WTC11 (cell line): ENCODE measurements around the gene IL1RAPL1. TPM values are rescaled to one million over a fixed set of nuclear protein-coding genes. Genes with fewer than 3 reads are reported as not detected.
"Not testable (repeated sequence)": the region's sequence is repeated elsewhere in the genome, so short reads cannot be mapped to it uniquely, and the experiment has no call there.

ENCODE experiments used
- ATAC-seq: fragments of 200-7000 bp; cut with Tn5 transposase; 2 replicates; pipeline ENCODE4 v1.10.0; 2021; ENCODE audit warnings: mild to moderate bottlenecking, moderate library complexity
- CTCF ChIA-PET: fragments of 300-600 bp; sonication (Branson Sonifier 250); formaldehyde crosslinking; loops from one replicate; lab custom pipeline; 2021; ENCODE audit warnings: antibody characterized with exemption; lab: Charles Lee
- POLR2A ChIA-PET: fragments of 350-600 bp; sonication (Branson Sonifier 250); formaldehyde crosslinking; loops from one replicate; lab custom pipeline; 2021; ENCODE audit warnings: antibody characterized with exemption; lab: Charles Lee
- DNase-seq: peaks from one replicate; pipeline ENCODE4 v3.0.0; 2021; ENCODE audit warnings: low spot score
- H3K27ac Mint-ChIP-seq: 2 replicates; pipeline ENCODE4 v1.8.0; 2021; ENCODE audit warnings: mixed read lengths
- H3K27me3 Mint-ChIP-seq: 2 replicates; pipeline ENCODE4 v1.8.0; 2021; ENCODE audit warnings: low read depth, mild to moderate bottlenecking, moderate library complexity, mixed read lengths
- H3K36me3 Mint-ChIP-seq: 2 replicates; pipeline ENCODE4 v1.8.0; 2021; ENCODE audit warnings: mixed read lengths
- H3K4me1 Mint-ChIP-seq: 2 replicates; pipeline ENCODE4 v1.8.0; 2022; ENCODE audit warnings: mixed read lengths
- H3K4me3 Mint-ChIP-seq: 2 replicates; pipeline ENCODE4 v1.8.0; 2021; ENCODE audit warnings: mild to moderate bottlenecking, moderate library complexity, mixed read lengths
- H3K9me3 Mint-ChIP-seq: 2 replicates; pipeline ENCODE4 v1.8.0; 2021; ENCODE audit warnings: mixed read lengths
- EMX1 ChIP-seq: fragments of 250-450 bp; sonication (Bioruptor Pico); IDR thresholded peaks from 2 replicates; pipeline ENCODE4 v1.8.0; 2021; ENCODE audit warnings: mild to moderate bottlenecking
- KAT7 ChIP-seq: sonication (generic); formaldehyde crosslinking; IDR thresholded peaks from 2 replicates; pipeline ENCODE4 v1.8.1; 2023; ENCODE audit warnings: missing genetic modification reagents, mild to moderate bottlenecking, borderline replicate concordance
- NFYB ChIP-seq: sonication (generic); formaldehyde crosslinking; conservative IDR thresholded peaks from 2 replicates; pipeline ENCODE4 v1.8.0; 2022; ENCODE audit warnings: low read depth, missing genetic modification reagents
- OVOL2 ChIP-seq: fragments of 250-450 bp; sonication (Bioruptor Pico); IDR thresholded peaks from 2 replicates; pipeline ENCODE4 v1.9.0; 2021; ENCODE audit warnings: mild to moderate bottlenecking, borderline replicate concordance
- SMAD3 ChIP-seq: sonication (generic); formaldehyde crosslinking; IDR thresholded peaks from 2 replicates; pipeline ENCODE4 v1.8.0; 2022; ENCODE audit warnings: missing genetic modification reagents, mild to moderate bottlenecking, borderline replicate concordance
- TEAD1 ChIP-seq: sonication (generic); formaldehyde crosslinking; IDR thresholded peaks from 2 replicates; pipeline ENCODE4 v1.8.0; 2022; ENCODE audit warnings: mild to moderate bottlenecking, missing genetic modification reagents
- ZNF121 ChIP-seq: sonication (generic); formaldehyde crosslinking; IDR thresholded peaks from 2 replicates; pipeline ENCODE4 v1.8.0; 2023; ENCODE audit warnings: missing genetic modification reagents
- ZNF138 ChIP-seq: sonication (generic); formaldehyde crosslinking; conservative IDR thresholded peaks from 2 replicates; pipeline ENCODE4 v1.8.1; 2022; ENCODE audit warnings: mild to moderate bottlenecking, moderate library complexity, missing genetic modification reagents
- ZNF219 ChIP-seq: sonication (generic); formaldehyde crosslinking; IDR thresholded peaks from 2 replicates; pipeline ENCODE4 v1.8.0; 2023; ENCODE audit warnings: missing genetic modification reagents, mild to moderate bottlenecking, borderline replicate concordance
- ZNF396 ChIP-seq: fragments of 250-450 bp; sonication (Bioruptor Pico); IDR thresholded peaks from 2 replicates; pipeline ENCODE4 v1.8.0; 2021; ENCODE audit warnings: mild to moderate bottlenecking, moderate library complexity, borderline replicate concordance
- ZNF416 ChIP-seq: fragments of 250-450 bp; sonication (Bioruptor Pico); IDR thresholded peaks from 2 replicates; pipeline ENCODE4 v1.9.0; 2021; ENCODE audit warnings: mild to moderate bottlenecking, inconsistent platforms
- ZNF423 ChIP-seq: fragments of 250-450 bp; sonication (Bioruptor Pico); IDR thresholded peaks from 2 replicates; pipeline ENCODE4 v2.1.2; 2022; ENCODE audit warnings: mild to moderate bottlenecking, moderate library complexity
- total RNA-seq: library from RNA; stranded (reverse); gene quantifications from 3 replicates; pipeline ENCODE4 v1.2.3, GENCODE V29; 2021
- TF ChIP-seq, protein P1 (sequence below): sonication (generic); formaldehyde crosslinking; IDR thresholded peaks from 2 replicates; pipeline ENCODE4 v1.8.0; 2022; ENCODE audit warnings: mild to moderate bottlenecking, missing genetic modification reagents
- TF ChIP-seq, protein P2 (sequence below): sonication (generic); formaldehyde crosslinking; IDR thresholded peaks from 2 replicates; pipeline ENCODE4 v1.8.0; 2023; ENCODE audit warnings: missing genetic modification reagents
- TF ChIP-seq, protein P3 (sequence below): sonication (generic); formaldehyde crosslinking; IDR thresholded peaks from 2 replicates; pipeline ENCODE4 v1.8.1; 2022; ENCODE audit warnings: low read depth, missing genetic modification reagents, borderline replicate concordance
- TF ChIP-seq, protein P4 (sequence below): sonication (generic); formaldehyde crosslinking; IDR thresholded peaks from 2 replicates; pipeline ENCODE4 v1.8.1; 2023; ENCODE audit warnings: mild to moderate bottlenecking, moderate library complexity, missing genetic modification reagents
- TF ChIP-seq, protein P5 (sequence below): fragments of 250-450 bp; sonication (Bioruptor Pico); IDR thresholded peaks from 2 replicates; pipeline ENCODE4 v1.9.0; 2021; ENCODE audit warnings: mild to moderate bottlenecking
- TF ChIP-seq, protein P6 (sequence below): sonication (generic); formaldehyde crosslinking; IDR thresholded peaks from 2 replicates; pipeline ENCODE4 v1.8.1; 2022; ENCODE audit warnings: mild to moderate bottlenecking, missing genetic modification reagents, moderate library complexity, borderline replicate concordance

The IL1RAPL1 gene
- total RNA-seq, 1 experiment from 2014 or later = 0.13 TPM

DNA sequence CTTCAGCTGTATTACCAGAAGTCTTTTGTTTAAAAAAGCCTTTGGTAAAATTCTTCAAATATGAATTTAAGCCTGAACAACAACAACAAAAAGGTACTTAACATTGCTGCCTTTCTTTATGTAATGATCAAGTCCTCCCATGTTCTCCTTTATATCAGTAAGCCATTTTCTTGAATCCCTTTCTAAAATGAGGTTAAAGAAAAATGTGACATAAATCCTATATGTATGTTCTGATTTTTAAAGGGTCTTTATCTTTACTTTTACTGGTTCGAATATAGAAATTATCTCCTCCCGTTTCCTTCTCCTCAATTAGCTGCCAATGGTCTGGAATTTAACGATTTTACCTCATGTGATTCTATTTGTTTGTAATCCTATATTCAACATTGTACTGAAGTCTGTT lies 522.8 kb downstream of the IL1RAPL1 start (continued):
- TF ChIP-seq, protein P1, sequence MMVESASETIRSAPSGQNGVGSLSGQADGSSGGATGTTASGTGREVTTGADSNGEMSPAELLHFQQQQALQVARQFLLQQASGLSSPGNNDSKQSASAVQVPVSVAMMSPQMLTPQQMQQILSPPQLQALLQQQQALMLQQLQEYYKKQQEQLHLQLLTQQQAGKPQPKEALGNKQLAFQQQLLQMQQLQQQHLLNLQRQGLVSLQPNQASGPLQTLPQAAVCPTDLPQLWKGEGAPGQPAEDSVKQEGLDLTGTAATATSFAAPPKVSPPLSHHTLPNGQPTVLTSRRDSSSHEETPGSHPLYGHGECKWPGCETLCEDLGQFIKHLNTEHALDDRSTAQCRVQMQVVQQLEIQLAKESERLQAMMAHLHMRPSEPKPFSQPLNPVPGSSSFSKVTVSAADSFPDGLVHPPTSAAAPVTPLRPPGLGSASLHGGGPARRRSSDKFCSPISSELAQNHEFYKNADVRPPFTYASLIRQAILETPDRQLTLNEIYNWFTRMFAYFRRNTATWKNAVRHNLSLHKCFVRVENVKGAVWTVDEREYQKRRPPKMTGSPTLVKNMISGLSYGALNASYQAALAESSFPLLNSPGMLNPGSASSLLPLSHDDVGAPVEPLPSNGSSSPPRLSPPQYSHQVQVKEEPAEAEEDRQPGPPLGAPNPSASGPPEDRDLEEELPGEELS = no peak
- TF ChIP-seq, protein P2, sequence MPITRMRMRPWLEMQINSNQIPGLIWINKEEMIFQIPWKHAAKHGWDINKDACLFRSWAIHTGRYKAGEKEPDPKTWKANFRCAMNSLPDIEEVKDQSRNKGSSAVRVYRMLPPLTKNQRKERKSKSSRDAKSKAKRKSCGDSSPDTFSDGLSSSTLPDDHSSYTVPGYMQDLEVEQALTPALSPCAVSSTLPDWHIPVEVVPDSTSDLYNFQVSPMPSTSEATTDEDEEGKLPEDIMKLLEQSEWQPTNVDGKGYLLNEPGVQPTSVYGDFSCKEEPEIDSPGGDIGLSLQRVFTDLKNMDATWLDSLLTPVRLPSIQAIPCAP = no peak
- no peak for TF ChIP-seq NFYB (CRISPR knock-in tag)
- TF ChIP-seq, protein P3, sequence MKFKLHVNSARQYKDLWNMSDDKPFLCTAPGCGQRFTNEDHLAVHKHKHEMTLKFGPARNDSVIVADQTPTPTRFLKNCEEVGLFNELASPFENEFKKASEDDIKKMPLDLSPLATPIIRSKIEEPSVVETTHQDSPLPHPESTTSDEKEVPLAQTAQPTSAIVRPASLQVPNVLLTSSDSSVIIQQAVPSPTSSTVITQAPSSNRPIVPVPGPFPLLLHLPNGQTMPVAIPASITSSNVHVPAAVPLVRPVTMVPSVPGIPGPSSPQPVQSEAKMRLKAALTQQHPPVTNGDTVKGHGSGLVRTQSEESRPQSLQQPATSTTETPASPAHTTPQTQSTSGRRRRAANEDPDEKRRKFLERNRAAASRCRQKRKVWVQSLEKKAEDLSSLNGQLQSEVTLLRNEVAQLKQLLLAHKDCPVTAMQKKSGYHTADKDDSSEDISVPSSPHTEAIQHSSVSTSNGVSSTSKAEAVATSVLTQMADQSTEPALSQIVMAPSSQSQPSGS (CRISPR knock-in tag) = no peak
- TF ChIP-seq, protein P4, sequence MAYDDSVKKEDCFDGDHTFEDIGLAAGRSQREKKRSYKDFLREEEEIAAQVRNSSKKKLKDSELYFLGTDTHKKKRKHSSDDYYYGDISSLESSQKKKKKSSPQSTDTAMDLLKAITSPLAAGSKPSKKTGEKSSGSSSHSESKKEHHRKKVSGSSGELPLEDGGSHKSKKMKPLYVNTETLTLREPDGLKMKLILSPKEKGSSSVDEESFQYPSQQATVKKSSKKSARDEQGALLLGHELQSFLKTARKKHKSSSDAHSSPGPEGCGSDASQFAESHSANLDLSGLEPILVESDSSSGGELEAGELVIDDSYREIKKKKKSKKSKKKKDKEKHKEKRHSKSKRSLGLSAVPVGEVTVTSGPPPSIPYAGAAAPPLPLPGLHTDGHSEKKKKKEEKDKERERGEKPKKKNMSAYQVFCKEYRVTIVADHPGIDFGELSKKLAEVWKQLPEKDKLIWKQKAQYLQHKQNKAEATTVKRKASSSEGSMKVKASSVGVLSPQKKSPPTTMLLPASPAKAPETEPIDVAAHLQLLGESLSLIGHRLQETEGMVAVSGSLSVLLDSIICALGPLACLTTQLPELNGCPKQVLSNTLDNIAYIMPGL (CRISPR knock-in tag) = no peak
- no peak for TF ChIP-seq ZNF219
- no peak for TF ChIP-seq EMX1 (CRISPR knock-in tag)
- TF ChIP-seq, protein P5, sequence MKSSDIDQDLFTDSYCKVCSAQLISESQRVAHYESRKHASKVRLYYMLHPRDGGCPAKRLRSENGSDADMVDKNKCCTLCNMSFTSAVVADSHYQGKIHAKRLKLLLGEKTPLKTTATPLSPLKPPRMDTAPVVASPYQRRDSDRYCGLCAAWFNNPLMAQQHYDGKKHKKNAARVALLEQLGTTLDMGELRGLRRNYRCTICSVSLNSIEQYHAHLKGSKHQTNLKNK = no peak
- TF ChIP-seq, protein P6, sequence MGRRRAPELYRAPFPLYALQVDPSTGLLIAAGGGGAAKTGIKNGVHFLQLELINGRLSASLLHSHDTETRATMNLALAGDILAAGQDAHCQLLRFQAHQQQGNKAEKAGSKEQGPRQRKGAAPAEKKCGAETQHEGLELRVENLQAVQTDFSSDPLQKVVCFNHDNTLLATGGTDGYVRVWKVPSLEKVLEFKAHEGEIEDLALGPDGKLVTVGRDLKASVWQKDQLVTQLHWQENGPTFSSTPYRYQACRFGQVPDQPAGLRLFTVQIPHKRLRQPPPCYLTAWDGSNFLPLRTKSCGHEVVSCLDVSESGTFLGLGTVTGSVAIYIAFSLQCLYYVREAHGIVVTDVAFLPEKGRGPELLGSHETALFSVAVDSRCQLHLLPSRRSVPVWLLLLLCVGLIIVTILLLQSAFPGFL (CRISPR knock-in tag) = no peak
- TF ChIP-seq KAT7 (CRISPR knock-in tag) = no peak
- no peak for TF ChIP-seq ZNF416
- no peak for TF ChIP-seq ZNF423 (CRISPR knock-in tag)

DNA sequence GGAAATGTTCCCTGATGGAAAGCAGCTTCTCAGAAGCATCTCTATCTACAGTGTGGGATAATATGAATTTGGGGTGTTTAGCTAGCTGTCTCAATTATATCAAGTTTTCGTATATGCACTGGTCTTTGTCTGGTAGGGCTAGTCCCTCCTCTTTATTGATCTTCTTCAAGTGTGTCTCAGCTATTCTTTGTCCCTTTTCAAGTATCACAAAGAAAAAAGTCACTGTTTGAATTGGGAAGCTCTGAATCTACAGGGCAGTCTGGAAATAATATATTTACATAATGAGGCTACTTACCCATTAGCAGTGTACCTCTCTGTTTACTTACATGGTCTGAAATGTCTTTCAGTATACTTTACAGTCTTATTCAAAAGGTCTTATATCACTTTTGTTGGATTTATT lies 526.0 kb downstream of the IL1RAPL1 start:
- DNase-seq = no peak
- H3K27me3 Mint-ChIP-seq = no peaks in the 10 kb centered on the region
- H3K27ac Mint-ChIP-seq = no peak overlapping the region
- POLR2A ChIA-PET = no interaction called here
- no peak for ATAC-seq
- no peaks in the 10 kb centered on the region for H3K9me3 Mint-ChIP-seq
- CTCF ChIA-PET = no interaction called here
- TF ChIP-seq SMAD3 (CRISPR knock-in tag) (no peak), ZNF396 (CRISPR knock-in tag) (no peak), TEAD1 (no peak), ZNF121 (no peak), OVOL2 (CRISPR knock-in tag) (no peak), ZNF138 (CRISPR knock-in tag) (no peak)
- H3K4me1 Mint-ChIP-seq = no peaks in the 10 kb centered on the region
- H3K36me3 Mint-ChIP-seq = no peaks in the 10 kb centered on the region
- no peak overlapping the region for H3K4me3 Mint-ChIP-seq

DNA sequence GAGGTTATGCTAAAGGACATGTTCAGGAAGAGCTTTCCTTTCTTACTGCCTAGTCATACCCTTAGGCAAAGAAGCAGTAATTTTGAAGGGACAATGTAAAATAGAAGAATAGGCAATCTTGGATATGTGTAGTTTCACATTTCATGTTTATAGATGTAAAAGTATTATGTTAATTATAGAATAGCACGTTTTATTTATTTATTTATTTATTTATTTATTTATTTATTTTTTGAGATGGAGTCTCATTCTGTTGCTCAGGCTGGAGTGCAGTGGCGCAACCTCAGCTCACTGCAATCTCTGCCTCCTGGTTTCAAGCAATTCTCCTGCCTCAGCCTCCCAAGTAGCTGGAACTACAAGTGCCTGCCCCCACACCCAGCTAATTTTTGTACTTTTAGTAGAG lies 535.6 kb downstream of the IL1RAPL1 start:
- ATAC-seq, H3K36me3 Mint-ChIP-seq, H3K27me3 Mint-ChIP-seq, DNase-seq, CTCF ChIA-PET, H3K4me1 Mint-ChIP-seq, H3K9me3 Mint-ChIP-seq, POLR2A ChIA-PET, H3K4me3 Mint-ChIP-seq, H3K27ac Mint-ChIP-seq: not testable (repeated sequence)
